Activated CD4-positive, alpha-beta T cell treated with anti-CD3 and anti-CD28 coated beads, Interleukin-2, amount 10 ng/mL, durations not matched to agents 24 days and 14 days (primary cell): ENCODE data around the gene DNMT3A. TPM values are rescaled to one million over a fixed set of nuclear protein-coding genes. Genes with fewer than 3 reads are reported as not detected.
A peak's percentile ranks its signal among the peaks of the same experiment; 100 is the strongest.

Experiments used
- DNase-seq: peaks from one replicate; pipeline ENCODE4 v3.0.0; 2022
- H3K27ac Mint-ChIP-seq: one replicate; pipeline ENCODE4 v1.8.0; 2022; ENCODE audit warnings: mild to moderate bottlenecking, mixed read lengths
- H3K27me3 Mint-ChIP-seq: one replicate; pipeline ENCODE4 v1.8.0; 2022; ENCODE audit warnings: mixed read lengths
- H3K36me3 Mint-ChIP-seq: one replicate; pipeline ENCODE4 v1.8.0; 2022; ENCODE audit warnings: low read depth, mild to moderate bottlenecking, mixed read lengths
- H3K4me1 Mint-ChIP-seq: one replicate; pipeline ENCODE4 v1.8.0; 2021; ENCODE audit warnings: mixed read lengths
- H3K4me3 Mint-ChIP-seq: one replicate; pipeline ENCODE4 v1.8.0; 2022; ENCODE audit warnings: mild to moderate bottlenecking, moderate library complexity, mixed read lengths
- H3K9me3 Mint-ChIP-seq: one replicate; pipeline ENCODE4 v1.8.0; 2021; ENCODE audit warnings: mixed read lengths
- intact Hi-C: fragments of 100-400 bp; cut with micrococcal nuclease; formaldehyde crosslinking; loops from one replicate; pipeline ENCODE4 v1.15.1; 2023
- total RNA-seq: library from RNA; stranded (reverse); gene quantifications from 2 replicates; pipeline ENCODE4 v1.2.3, GENCODE V29; 2022

Gene DNMT3A
- total RNA-seq, 1 donor from 2014 or later, result 102 TPM

DNA sequence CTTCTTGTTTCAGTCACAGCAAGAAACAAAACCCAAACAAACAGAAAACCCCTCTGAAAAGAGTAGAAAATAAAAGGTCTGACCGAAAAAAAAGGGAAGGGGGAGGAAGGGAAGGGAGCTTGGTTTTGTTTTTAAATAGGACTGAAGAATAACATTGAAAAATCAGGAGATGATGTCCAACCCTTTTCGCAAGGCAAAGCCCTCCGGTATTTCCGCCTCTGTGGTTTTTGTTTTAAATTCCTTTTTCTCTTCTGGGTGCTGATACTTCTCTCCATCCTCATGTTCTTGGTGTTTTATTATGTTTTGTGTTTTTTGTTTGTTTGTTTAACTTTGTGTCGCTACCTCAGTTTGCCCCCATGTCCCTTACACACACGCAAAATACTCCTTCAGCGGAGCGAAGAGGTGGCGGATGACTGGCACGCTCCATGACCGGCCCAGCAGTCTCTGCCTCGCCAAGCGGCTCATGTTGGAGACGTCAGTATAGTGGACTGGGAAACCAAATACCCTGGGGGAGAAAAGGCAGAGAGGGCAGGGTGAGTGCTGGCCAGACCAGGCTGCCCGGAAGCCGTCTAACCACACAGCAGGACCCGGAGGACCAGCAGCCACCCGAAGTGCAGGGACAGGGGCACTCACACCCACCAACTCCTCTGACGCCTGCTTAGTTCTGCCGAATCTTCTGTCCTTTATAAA lies 107.7 kb downstream of the DNMT3A start:
- no peaks in the 10 kb centered on the region for H3K27me3 Mint-ChIP-seq
- H3K9me3 Mint-ChIP-seq, result no peaks in the 10 kb centered on the region
- H3K4me1 Mint-ChIP-seq, result no peaks in the 10 kb centered on the region
- H3K36me3 Mint-ChIP-seq, result peaks cover 61% of the 10 kb centered on the region
- intact Hi-C loops, result no loop called here
- no peak overlapping the region for H3K4me3 Mint-ChIP-seq
- H3K27ac Mint-ChIP-seq, result no peak overlapping the region
- no peak for DNase-seq

DNA sequence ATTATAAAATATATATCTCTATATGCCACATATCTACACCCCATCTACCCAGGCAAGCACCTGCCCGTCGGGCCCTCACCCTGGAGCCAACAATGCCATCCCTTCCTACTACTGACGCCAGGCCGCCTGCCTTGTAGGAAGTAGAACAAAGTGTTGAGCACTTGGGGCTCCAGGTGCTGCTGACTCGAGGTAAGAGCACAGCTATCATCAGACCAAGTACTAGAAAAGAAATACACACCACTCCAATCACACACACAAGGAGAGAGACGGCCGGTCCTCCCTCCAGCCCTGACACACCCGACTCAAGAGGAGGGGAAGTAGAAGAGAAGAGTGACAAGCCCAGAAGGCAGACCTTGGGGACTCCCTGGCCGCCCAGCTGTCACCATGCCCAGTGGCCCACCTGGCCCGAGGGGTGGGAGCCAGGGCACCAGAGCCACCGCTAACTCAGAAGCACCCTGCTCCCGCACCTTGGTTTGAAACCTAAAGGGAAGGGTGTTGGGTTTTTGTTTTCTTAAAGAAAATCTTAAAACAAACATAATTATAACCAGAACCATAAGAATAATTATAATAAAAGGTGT lies 109.4 kb downstream of the DNMT3A start:
- Mint-ChIP-seq H3K9me3 (no peaks in the 10 kb centered on the region), H3K36me3 (peaks cover 52% of the 10 kb centered on the region), H3K27ac (no peak overlapping the region), H3K27me3 (no peaks in the 10 kb centered on the region), H3K4me1 (no peaks in the 10 kb centered on the region), H3K4me3 (no peak overlapping the region)
- intact Hi-C loops, result no loop called here
- no peak for DNase-seq

DNA sequence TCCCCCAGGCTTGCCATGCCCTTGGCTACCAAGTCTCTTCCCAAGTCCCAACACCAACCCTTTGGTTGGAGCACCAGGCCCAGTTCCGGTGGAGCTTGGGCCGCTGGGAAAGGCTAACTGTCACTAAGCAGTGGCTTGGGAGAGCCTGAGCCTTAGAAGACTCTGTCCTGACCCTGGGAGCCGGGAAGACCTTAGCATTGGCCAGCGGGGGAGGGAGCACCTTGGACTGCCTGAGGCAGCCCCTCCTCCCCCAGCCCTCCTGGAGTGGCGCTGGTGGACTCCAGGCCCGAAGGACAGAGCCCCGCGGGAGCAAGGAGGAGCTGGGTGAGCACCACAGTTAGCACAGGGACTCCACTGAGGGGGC lies 110.8 kb downstream of the DNMT3A start:
- Mint-ChIP-seq H3K4me3 (no peak overlapping the region), H3K4me1 (peaks cover 5% of the 10 kb centered on the region), H3K27ac (no peak overlapping the region), H3K9me3 (no peaks in the 10 kb centered on the region), H3K27me3 (no peaks in the 10 kb centered on the region), H3K36me3 (peaks cover 44% of the 10 kb centered on the region)
- intact Hi-C loops, result no loop called here
- no peak for DNase-seq

DNA sequence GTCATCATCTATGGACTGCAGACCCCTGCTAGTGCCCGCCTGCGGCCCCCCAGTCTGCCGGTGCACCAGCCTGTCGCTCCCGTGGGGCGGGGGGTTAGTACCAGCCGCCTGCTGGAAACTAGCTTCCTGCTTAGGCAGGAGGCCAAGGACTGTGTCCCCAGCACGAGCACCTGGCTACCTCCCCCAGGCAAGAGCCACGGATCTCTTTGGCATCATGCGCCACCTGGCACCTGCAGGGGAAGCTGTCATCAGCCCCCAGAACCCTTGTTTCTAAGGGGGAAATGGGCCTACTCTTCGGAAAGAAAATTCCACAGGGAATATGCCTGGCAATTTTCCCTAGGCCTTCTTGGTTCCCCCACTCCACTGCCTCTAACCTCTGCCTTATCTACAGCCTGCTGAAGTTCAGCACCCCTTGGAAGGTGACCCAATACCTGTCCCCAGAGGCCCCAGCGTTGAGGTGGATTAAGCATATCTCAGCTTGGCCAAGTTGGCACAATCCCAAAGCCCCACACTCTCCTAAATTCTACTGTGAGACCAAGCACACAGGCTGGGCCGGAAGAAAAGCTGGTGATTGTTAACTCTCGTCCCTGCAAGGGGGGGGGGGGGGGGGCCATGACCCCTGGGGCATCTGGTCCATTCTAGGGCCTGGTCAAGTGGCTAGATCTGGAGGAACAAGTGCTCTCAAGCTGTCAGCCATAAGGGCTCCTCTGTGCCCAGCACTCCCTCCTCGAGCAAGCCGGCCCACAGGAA lies 111.4 kb downstream of the DNMT3A start:
- Mint-ChIP-seq H3K9me3 (no peaks in the 10 kb centered on the region), H3K36me3 (peaks cover 38% of the 10 kb centered on the region), H3K4me1 (peaks cover 5% of the 10 kb centered on the region), H3K4me3 (no peak overlapping the region), H3K27ac (no peak overlapping the region), H3K27me3 (no peaks in the 10 kb centered on the region)
- intact Hi-C loops, result no loop called here
- DNase-seq, result no peak

DNA sequence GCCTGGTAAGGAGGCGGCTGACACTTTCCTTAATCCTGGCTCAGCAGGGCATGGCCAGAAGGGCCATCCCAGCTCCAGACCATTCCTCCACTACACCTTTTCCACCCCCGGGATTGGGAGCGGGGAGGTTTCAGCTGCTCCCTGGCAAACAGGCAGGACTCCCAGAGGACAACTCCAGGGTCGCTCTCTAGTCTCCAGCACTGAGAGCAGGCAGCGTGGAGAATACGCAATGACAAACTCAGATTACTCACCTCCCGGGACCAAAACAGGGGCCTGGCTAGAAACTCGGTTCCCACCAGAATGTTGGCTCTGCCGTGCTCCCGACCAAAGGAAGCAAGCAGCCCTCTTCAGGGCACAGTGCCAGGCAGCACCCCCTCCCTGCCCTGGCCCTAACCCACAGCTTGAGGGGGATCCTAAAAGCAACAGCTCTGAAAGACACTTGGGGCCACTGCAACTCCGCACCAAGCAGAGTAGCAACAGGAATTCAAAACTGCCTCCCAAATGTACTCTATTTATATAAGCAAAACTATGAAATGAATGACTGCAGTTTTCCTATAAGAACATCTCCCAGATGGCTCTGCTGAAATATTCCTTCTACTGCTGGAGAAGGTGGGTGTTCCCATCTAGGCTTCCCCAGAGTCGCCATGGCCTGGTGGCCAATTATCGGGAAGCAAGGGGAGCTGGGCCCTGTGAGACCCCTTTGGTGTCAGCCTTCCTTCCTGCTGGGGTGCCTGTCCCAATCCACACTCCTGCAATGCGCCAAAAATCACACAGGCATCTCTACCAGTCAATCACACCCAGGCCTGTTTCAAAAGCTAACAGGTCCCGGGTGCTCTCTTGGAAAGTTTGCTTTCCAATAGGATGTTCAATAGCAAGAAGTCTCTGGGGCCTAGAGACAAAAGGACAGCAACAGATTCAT lies 112.2 kb downstream of the DNMT3A start:
- H3K27me3 Mint-ChIP-seq, result no peaks in the 10 kb centered on the region
- intact Hi-C loops, result loop anchor here (5.0 kb wide), 1 partner anchor 328 kb away; no protein-coding TSS in a partner anchor
- peak overlapping the region; percentile 24 for H3K27ac Mint-ChIP-seq
- no peaks in the 10 kb centered on the region for H3K9me3 Mint-ChIP-seq
- DNase-seq, result no peak
- peaks cover 32% of the 10 kb centered on the region for H3K36me3 Mint-ChIP-seq
- peaks cover 5% of the 10 kb centered on the region for H3K4me1 Mint-ChIP-seq
- H3K4me3 Mint-ChIP-seq, result no peak overlapping the region

DNA sequence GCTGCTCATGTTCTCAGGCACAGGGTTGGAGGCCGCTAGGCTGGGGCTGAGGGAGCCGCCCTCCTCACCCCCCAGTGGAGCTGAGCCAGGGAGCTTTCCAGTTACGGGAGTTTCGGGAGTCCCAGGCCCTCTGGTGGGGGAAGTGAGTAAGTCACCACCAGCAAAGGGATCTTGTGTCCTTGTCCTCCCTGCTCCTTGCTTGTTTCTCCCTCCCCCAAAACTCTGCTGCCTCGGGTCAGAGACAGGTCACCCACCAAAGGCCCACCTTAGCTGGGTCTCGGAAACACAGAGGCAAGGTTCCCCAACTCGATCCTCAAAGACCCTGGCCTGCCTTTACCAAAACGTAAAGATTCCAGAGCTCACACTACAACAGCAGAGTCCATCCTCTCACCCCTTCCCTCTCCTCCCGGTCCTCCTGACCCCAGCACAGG lies 112.9 kb downstream of the DNMT3A start:
- Mint-ChIP-seq H3K36me3 (peaks cover 25% of the 10 kb centered on the region), H3K27me3 (no peaks in the 10 kb centered on the region), H3K27ac (peak overlapping the region; percentile 24), H3K9me3 (no peaks in the 10 kb centered on the region), H3K4me1 (peaks cover 5% of the 10 kb centered on the region), H3K4me3 (no peak overlapping the region)
- peak; percentile 67 for DNase-seq
- intact Hi-C loops, result loop anchor here (5.0 kb wide), 1 partner anchor 328 kb away; no protein-coding TSS in a partner anchor

DNA sequence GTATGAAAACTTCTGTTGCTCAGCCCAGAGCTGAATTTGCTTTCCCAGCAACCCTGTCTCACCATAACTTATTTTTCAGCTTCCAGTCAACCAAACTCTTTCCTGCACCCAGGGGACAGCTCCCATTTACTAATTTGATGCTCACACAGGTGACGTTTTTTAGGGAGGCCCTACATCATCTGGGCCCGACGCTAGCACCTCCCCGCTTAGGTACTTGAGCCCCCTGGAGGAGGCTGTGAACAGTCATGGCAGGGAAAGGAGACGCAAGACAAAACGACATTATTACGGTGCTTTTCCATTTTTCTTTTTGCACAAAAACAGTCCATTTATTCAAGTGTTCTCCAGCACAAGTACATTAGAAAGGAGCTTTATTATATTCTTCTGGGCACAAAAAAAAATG lies 114.1 kb downstream of the DNMT3A start:
- Mint-ChIP-seq H3K9me3 (no peaks in the 10 kb centered on the region), H3K4me3 (no peak overlapping the region), H3K27ac (no peak overlapping the region), H3K27me3 (no peaks in the 10 kb centered on the region), H3K4me1 (peaks cover 5% of the 10 kb centered on the region), H3K36me3 (peaks cover 16% of the 10 kb centered on the region)
- no peak for DNase-seq
- intact Hi-C loops, result loop anchor here (5.0 kb wide), 1 partner anchor 330 kb away; no protein-coding TSS in a partner anchor

DNA sequence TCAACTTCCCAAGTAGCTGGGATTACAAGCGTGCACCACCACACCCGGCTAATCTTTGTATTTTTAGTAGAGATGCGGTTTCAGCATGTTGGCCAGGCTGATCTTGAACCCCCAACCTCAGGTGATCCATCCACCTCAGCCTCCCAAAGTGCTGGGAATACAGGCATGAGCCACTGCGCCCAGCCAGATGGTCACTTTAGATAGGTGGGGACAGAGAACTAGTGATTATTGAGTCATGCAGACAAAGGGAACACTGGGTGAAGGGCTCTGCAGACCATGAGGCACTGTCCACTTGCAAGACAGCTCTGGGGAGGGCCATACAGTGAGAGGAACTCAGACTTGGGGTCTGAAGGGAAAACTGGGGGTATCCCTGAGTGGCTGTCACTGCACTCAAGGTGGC lies 114.9 kb downstream of the DNMT3A start:
- Mint-ChIP-seq H3K27me3 (no peaks in the 10 kb centered on the region), H3K9me3 (no peaks in the 10 kb centered on the region), H3K27ac (no peak overlapping the region), H3K4me1 (peaks cover 7% of the 10 kb centered on the region), H3K36me3 (peaks cover 13% of the 10 kb centered on the region), H3K4me3 (no peak overlapping the region)
- DNase-seq, result no peak
- intact Hi-C loops, result loop anchor here (5.0 kb wide), 1 partner anchor 330 kb away; no protein-coding TSS in a partner anchor

DNA sequence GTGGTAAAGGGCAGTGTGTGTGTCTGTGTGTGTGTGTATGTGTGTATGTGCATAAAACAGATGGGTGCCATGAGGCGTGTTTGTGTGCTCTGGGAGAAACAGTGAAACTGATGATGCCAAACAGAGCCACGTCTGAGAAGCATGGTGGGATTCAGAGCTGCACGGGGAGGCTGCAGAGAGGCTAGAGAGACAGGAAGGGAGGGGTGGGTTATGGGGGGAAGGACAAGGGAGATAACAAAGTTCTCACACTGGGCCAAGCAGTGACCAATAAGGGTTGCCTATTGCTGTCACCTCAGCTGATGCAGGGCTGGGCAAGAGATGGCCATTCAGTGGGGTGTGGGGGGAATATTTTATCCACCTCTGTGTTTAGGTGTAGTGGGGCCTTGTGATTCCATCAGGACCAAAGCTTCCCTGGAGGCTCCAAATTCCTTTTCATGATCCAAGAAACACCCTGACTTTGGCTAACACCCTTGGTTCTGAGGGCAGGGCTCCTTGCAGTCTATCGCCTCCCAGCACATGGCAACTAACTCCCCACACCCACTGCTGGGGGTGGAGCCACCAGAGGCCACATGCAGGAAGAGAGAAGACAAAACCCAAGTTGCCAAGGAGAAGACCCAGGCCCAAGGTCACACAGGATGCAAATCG lies 119.1 kb downstream of the DNMT3A start:
- DNase-seq, result no peak
- H3K9me3 Mint-ChIP-seq, result no peaks in the 10 kb centered on the region
- H3K27ac Mint-ChIP-seq, result no peak overlapping the region

DNA sequence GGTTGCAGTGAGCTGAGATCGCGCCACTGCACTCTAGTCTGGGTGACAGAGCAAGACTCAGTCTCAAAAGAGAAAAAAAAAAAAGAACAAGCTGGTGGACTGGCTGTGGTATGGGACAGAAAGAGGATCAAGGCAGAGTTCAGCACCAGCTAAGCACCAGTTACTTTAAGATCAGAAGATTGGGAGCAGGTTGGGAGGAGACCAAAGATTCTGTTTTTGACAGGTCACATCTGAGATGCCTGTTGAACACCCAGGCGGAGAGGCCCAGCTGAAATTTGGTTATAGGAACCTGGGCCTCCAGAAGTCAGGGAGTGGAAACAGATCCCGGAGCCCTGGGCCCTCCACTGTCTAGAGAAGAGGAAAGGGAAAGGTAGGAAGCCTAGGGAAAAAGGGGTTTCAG lies 120.1 kb downstream of the DNMT3A start:
- no peak for DNase-seq
- Mint-ChIP-seq H3K4me1 (peaks cover 4% of the 10 kb centered on the region), H3K36me3 (no peaks in the 10 kb centered on the region), H3K27ac (no peak overlapping the region), H3K4me3 (no peak overlapping the region), H3K9me3 (no peaks in the 10 kb centered on the region), H3K27me3 (no peaks in the 10 kb centered on the region)
- intact Hi-C loops, result no loop called here

More for the DNA sequence above, 119.1 kb downstream of the DNMT3A start:
- Mint-ChIP-seq H3K36me3 (no peaks in the 10 kb centered on the region), H3K4me1 (peaks cover 7% of the 10 kb centered on the region), H3K27me3 (no peaks in the 10 kb centered on the region), H3K4me3 (no peak overlapping the region)
- intact Hi-C loops, result no loop called here

DNA sequence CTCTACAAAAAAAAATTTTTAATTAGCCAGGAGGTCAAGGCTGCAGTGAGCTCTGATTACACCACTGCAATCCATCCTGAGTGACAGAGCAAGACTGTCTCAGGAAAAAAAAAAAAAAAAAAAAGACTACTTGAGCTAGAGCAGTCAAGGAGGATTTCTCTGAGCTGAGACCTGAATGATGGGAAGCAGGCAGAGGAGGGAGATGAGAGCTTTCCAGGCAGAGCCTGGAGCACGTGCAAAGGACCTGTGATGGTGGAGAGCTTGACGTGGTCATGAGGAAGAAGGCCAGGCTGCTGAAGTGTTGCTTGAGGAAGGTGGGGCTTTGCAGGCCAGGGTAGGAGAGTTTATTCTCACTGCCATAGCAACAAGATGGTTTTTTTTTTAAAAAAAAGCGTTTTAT lies 121.4 kb downstream of the DNMT3A start:
- intact Hi-C loops, result no loop called here
- Mint-ChIP-seq H3K36me3 (no peaks in the 10 kb centered on the region), H3K27me3 (no peaks in the 10 kb centered on the region), H3K4me1 (peaks cover 6% of the 10 kb centered on the region), H3K9me3 (no peaks in the 10 kb centered on the region), H3K4me3 (no peak overlapping the region), H3K27ac (no peak overlapping the region)
- DNase-seq, result no peak

DNA sequence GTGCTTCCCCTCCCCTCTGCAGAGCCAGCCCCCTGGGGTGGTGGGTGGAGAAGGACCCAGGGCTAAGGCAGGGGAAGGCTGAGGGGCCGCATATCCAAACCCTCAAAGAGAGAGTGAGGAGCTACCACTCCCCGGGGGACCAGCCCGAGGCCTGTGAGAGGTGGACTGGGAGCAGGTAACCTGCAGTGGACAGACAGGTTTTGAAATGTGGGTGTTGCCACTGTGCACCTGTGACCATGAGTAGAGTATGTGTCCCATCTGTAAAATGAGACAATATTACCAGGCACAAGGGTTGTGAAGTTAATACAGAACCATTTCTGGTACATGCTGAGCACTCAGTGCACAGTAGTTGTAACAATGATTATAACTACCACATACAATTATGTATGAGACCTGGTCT lies 122.1 kb downstream of the DNMT3A start:
- Mint-ChIP-seq H3K9me3 (no peaks in the 10 kb centered on the region), H3K27ac (no peak overlapping the region), H3K4me3 (no peak overlapping the region), H3K27me3 (no peaks in the 10 kb centered on the region), H3K36me3 (no peaks in the 10 kb centered on the region), H3K4me1 (peaks cover 7% of the 10 kb centered on the region)
- intact Hi-C loops, result no loop called here
- no peak for DNase-seq

DNA sequence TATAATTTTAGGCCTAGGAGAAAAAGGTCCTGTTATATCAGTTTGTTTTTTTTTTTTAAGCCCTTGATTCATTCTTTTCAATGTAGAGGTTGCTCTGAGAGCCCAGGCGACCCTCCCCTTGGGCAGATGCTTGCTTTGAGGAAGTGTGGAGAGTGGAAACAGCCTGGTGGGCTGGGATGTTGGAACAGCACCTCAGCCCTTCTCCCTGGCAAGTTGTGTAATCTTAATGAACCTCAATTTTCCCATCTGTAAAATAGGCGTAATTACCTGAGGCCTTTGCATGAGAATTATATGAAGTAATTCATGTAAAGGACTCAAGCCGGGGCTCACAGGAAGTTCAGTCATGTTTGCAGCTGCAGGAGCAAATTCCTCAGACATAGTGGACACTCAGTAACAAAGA lies 123.6 kb downstream of the DNMT3A start:
- intact Hi-C loops, result no loop called here
- H3K4me3 Mint-ChIP-seq, result no peak overlapping the region
- DNase-seq, result no peak
- no peaks in the 10 kb centered on the region for H3K36me3 Mint-ChIP-seq
- H3K27ac Mint-ChIP-seq, result no peak overlapping the region
- peaks cover 7% of the 10 kb centered on the region for H3K4me1 Mint-ChIP-seq
- no peaks in the 10 kb centered on the region for H3K9me3 Mint-ChIP-seq
- H3K27me3 Mint-ChIP-seq, result no peaks in the 10 kb centered on the region
